Stomach smooth muscle (tissue), 2 donors: ENCODE data around the gene MTIF2.
"Not testable (repeated sequence)": the region's sequence is repeated elsewhere in the genome, so short reads cannot be mapped to it uniquely, and the experiment has no call there.

ENCODE experiments used
- H3K27ac ChIP-seq: one replicate; pipeline ENCODE4 v1.7.0; 2013; ENCODE audit warnings: mild to moderate bottlenecking, low read length, inconsistent platforms
- H3K27me3 ChIP-seq, 2 donors: one replicate each; pipeline ENCODE4 v1.7.0; 2013; ENCODE audit warnings: low read length in 2 of 2; ENCODE audit not compliant: insufficient read depth in 2 of 2, control insufficient read depth in 1 of 2
- H3K36me3 ChIP-seq, 2 donors: one replicate each; pipeline ENCODE4 v1.7.0; 2013; ENCODE audit warnings: low read length in 2 of 2; ENCODE audit not compliant: control insufficient read depth in 2 of 2, insufficient read depth in 2 of 2
- H3K4me1 ChIP-seq: one replicate; pipeline ENCODE4 v1.7.0; 2013; ENCODE audit warnings: low read length; ENCODE audit not compliant: control insufficient read depth, insufficient read depth
- H3K4me3 ChIP-seq, 2 donors: one replicate each; pipeline ENCODE4 v1.7.0; 2013; ENCODE audit warnings: low read length in 2 of 2
- H3K9ac ChIP-seq, 2 donors: one replicate each; pipeline ENCODE4 v1.7.0; 2013; ENCODE audit warnings: low read length in 2 of 2, mild to moderate bottlenecking in 1 of 2
- H3K9me3 ChIP-seq, 2 donors: one replicate each; pipeline ENCODE4 v1.7.0; 2013; ENCODE audit warnings: low read length in 2 of 2; ENCODE audit not compliant: control insufficient read depth in 2 of 2
- donor health status: healthy.
- donor health status: Pancreatic carcinoma.

Gene MTIF2

GRCh38 chr2:55268907-55269644 lies at the start of gene MTIF2:
MTIF2 (minus strand) TSS chr2:55269231; CDS start chr2:55263858, 5,373 bp downstream.
- Histone ChIP-seq H3K4me1 (peaks cover 13% of the 10 kb centered on the region), H3K4me3 (peak within 1 kb of the TSS; percentile 71 to 96), H3K9me3 (no peaks in the 10 kb centered on the region), H3K9ac (peak within 1 kb of the TSS; percentile 82 to 95), H3K27me3 (no peaks in the 10 kb centered on the region), H3K36me3 (peaks cover 3 to 4% of the 10 kb centered on the region in 2 donors), H3K27ac (peak within 1 kb of the TSS; percentile 89)

GRCh38 chr2:55314985-55315384 lies 46.0 kb upstream of the MTIF2 start:
- Histone ChIP-seq H3K4me3 (no peak overlapping the region), H3K9me3 (no peaks in the 10 kb centered on the region), H3K4me1 (no peaks in the 10 kb centered on the region), H3K27me3 (no peaks in the 10 kb centered on the region), H3K36me3 (peaks cover 14 to 17% of the 10 kb centered on the region in 2 donors), H3K27ac (no peak overlapping the region), H3K9ac (no peak overlapping the region)

- Histone ChIP-seq H3K27ac (no peak overlapping the region), H3K9ac (no peak overlapping the region), H3K27me3 (no peaks in the 10 kb centered on the region), H3K9me3 (no peaks in the 10 kb centered on the region), H3K4me1 (no peaks in the 10 kb centered on the region), H3K36me3 (peaks cover 7 to 17% of the 10 kb centered on the region in 2 donors), H3K4me3 (no peak overlapping the region)
These were observed 42.4 kb upstream of the MTIF2 start for GRCh38 chr2:55311444-55311870.

- H3K4me3 ChIP-seq, result no peak overlapping the region
- peaks cover 4 to 13% of the 10 kb centered on the region in 2 donors for H3K36me3 ChIP-seq
- no peak overlapping the region for H3K9ac ChIP-seq
- H3K27ac ChIP-seq, result no peak overlapping the region
- H3K9me3 ChIP-seq, result no peaks in the 10 kb centered on the region
- no peaks in the 10 kb centered on the region for H3K4me1 ChIP-seq
- H3K27me3 ChIP-seq, result no peaks in the 10 kb centered on the region
These were observed 40.4 kb upstream of the MTIF2 start for GRCh38 chr2:55309446-55309845.

- Histone ChIP-seq H3K27ac (no peak overlapping the region), H3K4me3 (no peak overlapping the region), H3K9me3 (no peaks in the 10 kb centered on the region), H3K9ac (no peak overlapping the region), H3K36me3 (peaks cover 3 to 8% of the 10 kb centered on the region in 2 donors), H3K27me3 (no peaks in the 10 kb centered on the region), H3K4me1 (no peaks in the 10 kb centered on the region)
These were observed 33.2 kb upstream of the MTIF2 start for GRCh38 chr2:55302241-55302640.

- Histone ChIP-seq H3K9me3 (no peaks in the 10 kb centered on the region), H3K9ac (no peak overlapping the region), H3K27me3 (no peaks in the 10 kb centered on the region), H3K4me1 (no peaks in the 10 kb centered on the region), H3K36me3 (peaks cover 3 to 8% of the 10 kb centered on the region in 2 donors), H3K4me3 (no peak overlapping the region), H3K27ac (no peak overlapping the region)
These were observed 32.2 kb upstream of the MTIF2 start for GRCh38 chr2:55301277-55301676.

- peaks cover 6 to 13% of the 10 kb centered on the region in 2 donors for H3K36me3 ChIP-seq
- H3K9me3 ChIP-seq, result no peaks in the 10 kb centered on the region
- H3K4me1 ChIP-seq, result no peaks in the 10 kb centered on the region
- H3K9ac ChIP-seq, result no peak overlapping the region
- no peak overlapping the region for H3K27ac ChIP-seq
- no peaks in the 10 kb centered on the region for H3K27me3 ChIP-seq
- H3K4me3 ChIP-seq, result no peak overlapping the region
These were observed 27.4 kb upstream of the MTIF2 start for GRCh38 chr2:55296393-55296792.

- Histone ChIP-seq H3K9me3 (no peaks in the 10 kb centered on the region), H3K36me3 (no peaks in the 10 kb centered on the region), H3K27ac (no peak overlapping the region), H3K9ac (no peak overlapping the region), H3K4me1 (peaks cover 4% of the 10 kb centered on the region), H3K27me3 (no peaks in the 10 kb centered on the region), H3K4me3 (peak overlapping the region in 1 of 2 donors; percentile 94)
These were observed 14.1 kb upstream of the MTIF2 start for GRCh38 chr2:55283083-55283482.

GRCh38 chr2:55282110-55282917 lies 13.3 kb upstream of the MTIF2 start:
- no peaks in the 10 kb centered on the region for H3K36me3 ChIP-seq
- no peaks in the 10 kb centered on the region for H3K27me3 ChIP-seq
- H3K27ac ChIP-seq, result peak overlapping the region; percentile 85
- peak overlapping the region; percentile 87 to 94 for H3K4me3 ChIP-seq
- no peaks in the 10 kb centered on the region for H3K9me3 ChIP-seq
- H3K9ac ChIP-seq, result peak overlapping the region; percentile 86 to 96
- peaks cover 4% of the 10 kb centered on the region for H3K4me1 ChIP-seq

GRCh38 chr2:55280851-55281546 lies 12.0 kb upstream of the MTIF2 start:
- H3K9me3 ChIP-seq, H3K27ac ChIP-seq, H3K4me1 ChIP-seq, H3K27me3 ChIP-seq, H3K9ac ChIP-seq, H3K36me3 ChIP-seq, H3K4me3 ChIP-seq: not testable (repeated sequence)
